T-helper 17 cell (primary cell): ENCODE data around the gene MYOM3. TPM values are rescaled to one million over a fixed set of nuclear protein-coding genes. Genes with fewer than 3 reads are reported as not detected.

Experiments
- ATAC-seq: fragments of 150-1000 bp; cut with Tn5 transposase; 2 replicates; pipeline ENCODE4 v1.10.0; 2021; ENCODE audit warnings: mild to moderate bottlenecking, moderate library complexity
- DNase-seq, 3 donors: peaks; one replicate each; pipeline versions ENCODE4 v3.0.0 to v3.0.0-alpha.2; 2020 to 2021
- H3K9me3 ChIP-seq: one replicate; pipeline ENCODE4 v1.7.0; 2013; ENCODE audit warnings: low read length, mild to moderate bottlenecking; ENCODE audit not compliant: control insufficient read depth, poor library complexity, severe bottlenecking
- H3K27ac Mint-ChIP-seq: one replicate; pipeline ENCODE4 v1.8.0; 2022; ENCODE audit warnings: mild to moderate bottlenecking, moderate library complexity, mixed read lengths
- H3K27me3 Mint-ChIP-seq: one replicate; pipeline ENCODE4 v1.8.0; 2022; ENCODE audit warnings: mixed read lengths
- H3K36me3 Mint-ChIP-seq: one replicate; pipeline ENCODE4 v1.8.0; 2022; ENCODE audit warnings: low read depth, mixed read lengths
- H3K4me1 Mint-ChIP-seq: one replicate; pipeline ENCODE4 v1.8.0; 2022; ENCODE audit warnings: mild to moderate bottlenecking, mixed read lengths
- H3K4me3 Mint-ChIP-seq: one replicate; pipeline ENCODE4 v1.8.0; 2022; ENCODE audit warnings: mild to moderate bottlenecking, moderate library complexity, mixed read lengths
- total RNA-seq, 4 donors: library from RNA in 2 of 4; stranded (reverse) in 2 of 4; gene quantifications; one replicate each; pipeline ENCODE4 v1.2.3 and lab custom pipeline; 2022 to 2026

Gene MYOM3
- total RNA-seq, 2 donors from 2014 or later = not detected

DNA sequence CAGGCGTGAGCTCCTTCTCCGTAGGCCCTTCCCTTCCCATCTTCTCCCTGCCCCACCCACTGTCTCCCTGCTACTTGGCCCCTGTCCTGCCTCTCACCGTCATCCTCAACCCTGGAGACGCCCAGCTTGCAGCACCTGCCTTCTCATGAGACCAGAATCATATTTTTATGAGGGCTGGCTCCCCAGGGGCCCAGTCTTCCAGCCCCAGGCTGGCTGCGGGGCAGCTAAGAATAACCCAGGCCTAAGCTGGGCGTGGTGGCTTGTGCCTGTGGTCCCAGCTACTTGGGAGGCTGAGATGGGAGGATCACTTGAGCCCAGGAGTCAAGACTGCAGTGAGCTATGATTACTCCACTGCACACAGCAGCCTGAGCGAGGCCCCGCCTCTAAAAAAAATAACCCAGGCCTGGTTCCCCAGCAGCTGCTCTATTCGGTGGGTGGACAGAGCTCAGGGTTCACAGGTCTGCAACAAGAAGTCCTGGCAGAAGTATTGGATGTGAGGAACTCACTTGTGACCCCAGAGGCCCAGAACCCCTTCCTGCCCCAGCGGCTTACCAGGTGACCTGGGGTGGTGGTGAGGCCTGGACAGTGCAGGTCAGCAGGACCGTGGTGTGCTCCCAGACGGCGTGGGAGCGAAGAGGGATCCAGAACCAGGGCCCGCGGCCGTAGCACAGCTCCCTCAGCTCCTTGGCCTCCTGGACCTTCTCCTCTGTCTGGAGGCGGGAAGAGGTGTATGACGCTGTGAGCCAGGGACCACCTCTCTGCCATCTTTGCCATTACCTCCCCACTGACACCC, 6.4 kb downstream of the MYOM3 start:
- Mint-ChIP-seq H3K4me3 (no peak overlapping the region), H3K27ac (no peak overlapping the region), H3K4me1 (peaks cover 5% of the 10 kb centered on the region), H3K27me3 (no peaks in the 10 kb centered on the region), H3K36me3 (no peaks in the 10 kb centered on the region)
- no peaks in the 10 kb centered on the region for H3K9me3 ChIP-seq
- ATAC-seq = no peak
- DNase-seq = no peak

- no peaks in the 10 kb centered on the region for H3K36me3 Mint-ChIP-seq
- H3K27me3 Mint-ChIP-seq = no peaks in the 10 kb centered on the region
- no peak overlapping the region for H3K4me3 Mint-ChIP-seq
- peaks cover 5% of the 10 kb centered on the region for H3K4me1 Mint-ChIP-seq
- H3K9me3 ChIP-seq = no peaks in the 10 kb centered on the region
- no peak overlapping the region for H3K27ac Mint-ChIP-seq
- ATAC-seq (no peak), DNase-seq (no peak)
Observed at GRCh38 chr1:24104854-24105253, 7.1 kb downstream of the MYOM3 start.

- H3K36me3 Mint-ChIP-seq = no peaks in the 10 kb centered on the region
- H3K9me3 ChIP-seq = no peaks in the 10 kb centered on the region
- H3K27ac Mint-ChIP-seq = no peak overlapping the region
- ATAC-seq (no peak), DNase-seq (no peak)
- no peaks in the 10 kb centered on the region for H3K4me1 Mint-ChIP-seq
- H3K27me3 Mint-ChIP-seq = no peaks in the 10 kb centered on the region
- H3K4me3 Mint-ChIP-seq = no peak overlapping the region
Observed at GRCh38 chr1:24103879-24104278, 8.1 kb downstream of the MYOM3 start.

DNA sequence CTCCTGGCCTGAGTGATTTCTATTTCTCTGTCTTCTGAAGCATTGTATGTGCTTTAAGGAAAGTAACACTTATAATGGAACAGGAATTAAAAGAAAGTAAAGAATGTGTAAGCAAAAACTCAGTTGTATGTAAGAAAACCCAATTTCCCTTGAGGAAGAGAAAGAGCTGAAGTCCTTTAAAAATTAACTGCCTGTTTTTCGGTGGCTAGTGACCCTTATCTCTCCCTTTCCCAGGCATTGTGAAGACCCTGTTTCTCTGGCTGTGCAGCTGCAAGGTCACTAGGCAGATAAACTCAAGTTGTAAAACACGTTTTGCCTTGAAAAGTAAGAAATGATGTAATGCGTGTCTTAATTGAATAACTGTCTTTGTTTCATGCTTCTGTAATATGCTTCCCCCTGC, 8.5 kb downstream of the MYOM3 start:
- no peak for ATAC-seq
- H3K9me3 ChIP-seq = no peaks in the 10 kb centered on the region
- no peak for DNase-seq
- Mint-ChIP-seq H3K27ac (no peak overlapping the region), H3K27me3 (no peaks in the 10 kb centered on the region), H3K4me3 (no peak overlapping the region), H3K36me3 (no peaks in the 10 kb centered on the region), H3K4me1 (no peaks in the 10 kb centered on the region)

DNA sequence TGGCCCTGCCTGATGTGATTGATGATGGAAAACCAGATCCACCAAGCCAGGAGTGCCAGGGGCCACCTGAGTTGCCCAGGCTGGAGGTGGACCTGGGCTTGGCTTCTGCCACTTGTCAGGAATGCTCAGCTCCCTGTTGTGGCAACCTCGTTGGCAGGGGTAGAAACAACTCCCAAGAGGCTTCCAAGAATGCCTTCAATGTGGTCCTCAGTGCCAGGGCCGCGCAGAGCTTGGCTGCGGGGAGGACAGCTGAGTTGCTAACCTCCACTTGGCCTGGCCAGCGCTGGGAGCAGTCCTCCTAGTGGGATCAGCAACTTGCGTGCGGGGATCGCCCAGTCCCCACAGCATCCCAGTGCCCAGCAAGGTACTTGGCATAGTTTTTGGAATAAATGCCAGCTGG, 9.0 kb downstream of the MYOM3 start:
- Mint-ChIP-seq H3K4me3 (no peak overlapping the region), H3K4me1 (no peaks in the 10 kb centered on the region), H3K36me3 (no peaks in the 10 kb centered on the region), H3K27me3 (no peaks in the 10 kb centered on the region), H3K27ac (no peak overlapping the region)
- H3K9me3 ChIP-seq = no peaks in the 10 kb centered on the region
- ATAC-seq (no peak), DNase-seq (no peak)

GRCh38 chr1:24101796-24102586, 9.9 kb downstream of the MYOM3 start:
- H3K27me3 Mint-ChIP-seq = no peaks in the 10 kb centered on the region
- H3K9me3 ChIP-seq = no peaks in the 10 kb centered on the region
- no peaks in the 10 kb centered on the region for H3K36me3 Mint-ChIP-seq
- no peak for DNase-seq
- no peaks in the 10 kb centered on the region for H3K4me1 Mint-ChIP-seq
- H3K4me3 Mint-ChIP-seq = no peak overlapping the region
- no peak overlapping the region for H3K27ac Mint-ChIP-seq
- no peak for ATAC-seq

DNA sequence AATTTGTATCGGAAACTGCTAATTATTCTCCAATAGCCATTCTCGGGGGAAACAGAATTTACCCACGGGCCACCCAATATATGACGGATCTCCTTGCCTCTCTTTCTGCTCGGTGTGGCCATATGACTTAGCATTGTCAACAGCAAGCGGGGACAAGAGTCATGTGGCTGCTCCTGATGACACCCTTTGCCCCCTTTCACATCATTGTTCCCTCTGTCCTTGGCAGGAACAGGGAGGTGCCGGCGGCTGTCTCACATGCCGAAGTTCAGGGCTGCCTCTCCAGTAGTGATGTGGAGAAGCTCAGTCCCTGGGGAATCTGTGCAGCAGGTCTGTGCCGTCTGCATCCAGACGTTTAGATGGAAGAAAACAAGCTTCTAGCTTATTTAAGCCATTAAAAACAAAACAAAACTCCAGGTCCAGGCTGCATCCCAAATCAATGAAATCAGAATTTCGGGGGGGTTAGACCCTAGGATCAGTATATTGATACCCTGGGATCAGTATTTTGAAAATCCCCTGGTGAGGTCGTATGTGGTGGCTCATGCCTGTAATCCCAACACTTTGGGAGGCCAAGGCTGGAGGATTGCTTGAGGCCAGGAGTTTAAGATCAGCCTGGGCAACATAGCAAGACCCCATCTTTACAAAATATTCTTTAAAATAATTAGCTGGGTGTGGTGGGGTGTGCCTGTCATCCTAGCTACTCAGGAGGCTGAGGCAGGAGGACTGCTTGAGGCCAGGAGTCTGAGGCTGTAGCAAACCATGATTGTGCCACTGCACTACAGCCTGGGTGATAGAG, 10.8 kb downstream of the MYOM3 start:
- Mint-ChIP-seq H3K36me3 (no peaks in the 10 kb centered on the region), H3K27me3 (peaks cover 3% of the 10 kb centered on the region), H3K4me3 (no peak overlapping the region), H3K27ac (no peak overlapping the region), H3K4me1 (no peaks in the 10 kb centered on the region)
- DNase-seq (no peak), ATAC-seq (no peak)
- H3K9me3 ChIP-seq = no peaks in the 10 kb centered on the region

DNA sequence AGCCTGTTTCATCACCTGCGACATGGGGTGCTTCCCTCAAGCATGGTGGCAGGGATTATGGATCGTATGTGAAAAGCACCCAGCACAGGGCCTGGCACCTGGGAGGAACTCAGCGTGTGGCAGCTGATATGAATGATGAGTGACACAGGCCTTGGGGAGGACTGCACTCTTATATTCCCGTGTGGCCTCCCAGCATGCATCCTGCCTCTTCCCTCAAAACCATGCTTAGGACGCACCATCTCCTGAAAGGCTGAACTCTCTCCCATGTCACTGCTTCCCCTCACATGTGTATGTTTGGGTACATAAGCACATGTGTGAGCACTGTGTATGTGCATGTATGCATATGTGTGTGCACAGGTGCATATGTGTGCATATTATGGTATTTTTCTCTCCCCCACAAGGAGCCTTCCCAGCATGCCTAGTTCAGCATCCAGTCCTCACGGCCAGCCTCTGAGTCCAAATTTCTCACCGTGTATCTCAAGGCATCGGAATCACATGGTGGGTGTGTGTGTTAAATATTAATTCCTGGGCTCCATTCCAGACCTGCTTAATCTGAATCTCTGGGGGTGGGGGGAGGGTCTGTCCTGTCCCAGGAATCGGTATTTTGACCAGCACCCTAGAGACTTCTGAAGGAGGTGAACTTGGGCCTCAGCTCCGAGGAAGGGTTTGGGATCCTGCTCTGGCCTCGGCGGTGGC, 12.8 kb downstream of the MYOM3 start:
- peaks cover 18% of the 10 kb centered on the region for H3K27me3 Mint-ChIP-seq
- no peaks in the 10 kb centered on the region for H3K36me3 Mint-ChIP-seq
- ATAC-seq = no peak
- no peak overlapping the region for H3K4me3 Mint-ChIP-seq
- DNase-seq = no peak
- no peaks in the 10 kb centered on the region for H3K4me1 Mint-ChIP-seq
- H3K9me3 ChIP-seq = no peaks in the 10 kb centered on the region
- H3K27ac Mint-ChIP-seq = no peak overlapping the region

DNA sequence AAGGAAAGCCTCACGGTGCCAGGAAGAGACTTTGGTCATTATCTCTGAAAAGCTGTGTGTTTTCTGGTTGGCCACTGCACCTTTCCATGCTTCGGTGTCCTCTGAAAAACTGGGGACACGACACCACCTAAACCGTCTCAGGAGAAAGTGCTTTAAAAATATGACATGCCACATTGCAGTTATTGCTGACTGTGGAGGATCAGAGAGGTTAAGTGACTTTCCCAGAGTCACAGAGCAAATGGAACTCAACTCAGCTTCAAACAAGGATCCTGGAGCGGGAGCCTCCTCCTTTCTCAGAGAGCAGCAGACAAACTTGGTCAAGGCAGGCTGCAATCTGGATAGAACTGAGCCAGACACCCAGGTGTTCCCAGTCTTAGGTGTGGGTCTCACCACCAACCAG, 13.8 kb downstream of the MYOM3 start:
- ATAC-seq = no peak
- Mint-ChIP-seq H3K36me3 (no peaks in the 10 kb centered on the region), H3K4me3 (no peak overlapping the region), H3K27ac (no peak overlapping the region), H3K27me3 (peaks cover 21% of the 10 kb centered on the region), H3K4me1 (no peaks in the 10 kb centered on the region)
- no peak for DNase-seq
- H3K9me3 ChIP-seq = no peaks in the 10 kb centered on the region

- Mint-ChIP-seq H3K27ac (no peak overlapping the region), H3K4me3 (no peak overlapping the region), H3K36me3 (no peaks in the 10 kb centered on the region), H3K27me3 (peaks cover 24% of the 10 kb centered on the region), H3K4me1 (no peaks in the 10 kb centered on the region)
- no peak for ATAC-seq
- no peak for DNase-seq
- H3K9me3 ChIP-seq = no peaks in the 10 kb centered on the region
Observed at GRCh38 chr1:24097663-24098062, 14.3 kb downstream of the MYOM3 start.

DNA sequence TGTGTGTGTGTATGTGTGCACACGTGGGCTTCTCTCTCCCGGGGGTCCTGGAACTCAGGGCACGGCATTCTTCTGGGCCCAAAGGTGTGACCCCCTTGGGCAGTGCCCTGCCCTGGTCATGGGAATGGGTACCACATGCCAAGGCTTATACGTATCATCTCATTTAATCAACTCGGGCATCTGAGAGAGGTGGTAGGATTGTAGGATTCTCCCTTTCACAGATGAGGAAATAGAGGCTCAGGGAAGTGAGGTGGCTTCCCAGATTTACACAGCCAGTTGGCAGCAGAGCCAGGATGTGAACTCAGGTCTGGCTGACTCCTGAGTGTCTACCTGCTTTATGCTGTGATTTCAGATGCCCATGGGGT, 15.2 kb downstream of the MYOM3 start:
- ATAC-seq = no peak
- no peaks in the 10 kb centered on the region for H3K9me3 ChIP-seq
- DNase-seq = no peak
- no peak overlapping the region for H3K27ac Mint-ChIP-seq
- no peaks in the 10 kb centered on the region for H3K4me1 Mint-ChIP-seq
- H3K4me3 Mint-ChIP-seq = no peak overlapping the region
- no peaks in the 10 kb centered on the region for H3K36me3 Mint-ChIP-seq
- peaks cover 24% of the 10 kb centered on the region for H3K27me3 Mint-ChIP-seq

DNA sequence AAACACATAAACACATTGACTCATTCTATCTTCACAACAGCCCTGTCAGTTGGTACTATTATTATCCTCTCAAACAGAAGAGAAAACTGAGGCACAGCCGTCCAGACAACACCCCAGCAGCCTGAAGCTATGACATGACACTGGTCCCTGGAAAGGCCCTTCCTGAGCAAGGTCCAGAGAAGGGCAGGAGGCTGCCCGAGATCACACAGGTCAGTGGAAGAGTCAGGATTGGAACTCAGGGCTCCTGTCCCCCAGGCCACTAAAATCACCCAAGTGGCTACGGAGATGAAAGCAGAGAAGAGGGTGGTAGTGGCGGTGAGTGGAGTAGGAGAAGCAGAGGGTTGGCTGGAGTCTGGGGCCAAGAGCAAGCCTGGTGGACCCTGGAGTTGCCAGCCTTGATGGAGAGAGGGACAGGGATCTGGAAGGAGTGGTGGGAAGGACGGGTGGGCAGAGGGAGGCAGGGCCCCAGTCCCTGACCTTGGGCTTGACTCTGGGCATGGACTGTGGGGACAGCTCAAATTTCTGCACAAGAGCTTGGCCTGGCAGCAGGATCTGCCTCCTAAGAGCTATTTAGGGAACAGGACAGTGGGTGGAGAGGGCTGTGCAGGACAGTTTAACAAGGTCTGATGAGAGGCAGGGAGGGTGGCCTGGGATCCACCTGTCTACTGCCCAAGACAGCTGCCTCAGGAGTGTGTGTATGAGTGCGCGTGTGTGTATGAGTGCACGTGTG, 15.8 kb downstream of the MYOM3 start:
- Mint-ChIP-seq H3K27me3 (peaks cover 27% of the 10 kb centered on the region), H3K36me3 (no peaks in the 10 kb centered on the region), H3K27ac (no peak overlapping the region), H3K4me1 (no peaks in the 10 kb centered on the region), H3K4me3 (no peak overlapping the region)
- H3K9me3 ChIP-seq = no peaks in the 10 kb centered on the region
- ATAC-seq = no peak
- no peak for DNase-seq
